ENCODE measurements around the gene FBXO31.

The FBXO31 gene

GRCh38 chr16:87316923-87317749 is 66.4 kb downstream of the FBXO31 start, which contains the start of gene C16orf95:
Gene C16orf95 (minus strand): TSS chr16:87317392. CDS start chr16:87317242, 150 bp downstream.
- peak; percentile 93 to 97 (median 94) for DNase-seq (ENCODE audit: low read depth in 2 of 3, low spot score in 1 of 3)

GRCh38 chr16:87316450-87316922 is 67.1 kb downstream of the FBXO31 start:
- DNase-seq (ENCODE audit: low read depth in 2 of 3, low spot score in 1 of 3) = no peak

- no peak for DNase-seq (ENCODE audit: low read depth in 2 of 3, low spot score in 1 of 3)
These were observed 68.6 kb downstream of the FBXO31 start for GRCh38 chr16:87314990-87315420.

GRCh38 chr16:87312008-87312407 is 71.6 kb downstream of the FBXO31 start:
- no peak for DNase-seq (ENCODE audit: low read depth in 2 of 3, low spot score in 1 of 3)

- DNase-seq (ENCODE audit: low read depth in 2 of 3, low spot score in 1 of 3) = no peak
These were observed 72.2 kb downstream of the FBXO31 start for GRCh38 chr16:87311387-87311786.

GRCh38 chr16:87310610-87311009 is 73.0 kb downstream of the FBXO31 start:
- no peak for DNase-seq (ENCODE audit: low read depth in 2 of 3, low spot score in 1 of 3)

GRCh38 chr16:87309620-87310525 is 73.7 kb downstream of the FBXO31 start:
- no peak for DNase-seq (ENCODE audit: low read depth in 2 of 3, low spot score in 1 of 3)

- no peak for DNase-seq (ENCODE audit: low read depth in 2 of 3, low spot score in 1 of 3)
These were observed 74.8 kb downstream of the FBXO31 start for GRCh38 chr16:87308826-87309225.

GRCh38 chr16:87306516-87306915 is 77.1 kb downstream of the FBXO31 start:
- no peak for DNase-seq (ENCODE audit: low read depth in 2 of 3, low spot score in 1 of 3)

GRCh38 chr16:87305505-87306391 is 77.8 kb downstream of the FBXO31 start:
- no peak for DNase-seq (ENCODE audit: low read depth in 2 of 3, low spot score in 1 of 3)

GRCh38 chr16:87304951-87305350 is 78.6 kb downstream of the FBXO31 start:
- DNase-seq (ENCODE audit: low read depth in 2 of 3, low spot score in 1 of 3) = no peak

- DNase-seq (ENCODE audit: low read depth in 2 of 3, low spot score in 1 of 3) = no peak
These were observed 79.5 kb downstream of the FBXO31 start for GRCh38 chr16:87303962-87304521.

- DNase-seq (ENCODE audit: low read depth in 2 of 3, low spot score in 1 of 3) = no peak
These were observed 80.1 kb downstream of the FBXO31 start for GRCh38 chr16:87303431-87303930.

GRCh38 chr16:87298857-87299465 is 84.6 kb downstream of the FBXO31 start:
- no peak for DNase-seq (ENCODE audit: low read depth in 2 of 3, low spot score in 1 of 3)

- peak in 1 of 3 donors; percentile 18 for DNase-seq (ENCODE audit: low read depth in 2 of 3, low spot score in 1 of 3)
These were observed 85.5 kb downstream of the FBXO31 start for GRCh38 chr16:87297918-87298631.

- no peak for DNase-seq (ENCODE audit: low read depth in 2 of 3, low spot score in 1 of 3)
These were observed 86.2 kb downstream of the FBXO31 start for GRCh38 chr16:87297407-87297806.

- DNase-seq (ENCODE audit: low read depth in 2 of 3, low spot score in 1 of 3) = no peak
These were observed 87.7 kb downstream of the FBXO31 start for GRCh38 chr16:87295661-87296531.

- DNase-seq (ENCODE audit: low read depth in 2 of 3, low spot score in 1 of 3) = no peak
These were observed 88.3 kb downstream of the FBXO31 start for GRCh38 chr16:87295259-87295658.
